AG04450 (cell line): ENCODE measurements around the gene SMPD3. TPM values are rescaled to one million over a fixed set of nuclear protein-coding genes. Genes with fewer than 3 reads are reported as not detected.

Source experiments
- CTCF ChIA-PET: fragments of 300-600, 350-600 bp; formaldehyde crosslinking; extraction: SDS; loops from one replicate; lab custom pipeline; 2022; ENCODE audit warnings: antibody characterized with exemption, inconsistent platforms; lab: Charles Lee
- POLR2A ChIA-PET: fragments of 350-600 bp; formaldehyde crosslinking; extraction: SDS; loops from one replicate; lab custom pipeline; 2021; ENCODE audit warnings: antibody characterized with exemption, inconsistent platforms; lab: Yijun Ruan, JAX
- DNase-seq: peaks from one replicate; pipeline ENCODE4 v3.0.0-alpha.2; 2011; ENCODE audit warnings: low read depth, low spot score
- H3K27ac ChIP-seq: one replicate; pipeline ENCODE4 v1.5.1; 2012; ENCODE audit warnings: low read depth, low read length, control low read depth
- H3K27me3 ChIP-seq: one replicate; pipeline ENCODE4 v1.6.0; 2012; ENCODE audit warnings: low read length; ENCODE audit not compliant: control insufficient read depth, insufficient read depth
- H3K4me3 ChIP-seq: 2 replicates; pipeline ENCODE4 v1.5.1; 2011; ENCODE audit warnings: mild to moderate bottlenecking, low read depth, low read length, control low read depth
- H3K9me3 ChIP-seq: 2 replicates; pipeline ENCODE4 v1.5.1; 2012; ENCODE audit warnings: low read length; ENCODE audit not compliant: control insufficient read depth, insufficient read depth
- polyA plus RNA-seq: library from polyadenylated mRNA; depleted of rRNA; stranded (reverse); fragments of >200 nt; gene quantifications from 2 replicates; pipeline ENCODE4 v1.2.3, GENCODE V29; 2011
- TF ChIP-seq, protein P1 (sequence below): IDR thresholded peaks from 2 replicates; pipeline ENCODE4 v1.5.1; 2011; ENCODE audit warnings: low read depth, low read length, control low read depth, inconsistent platforms

The SMPD3 gene
- polyA plus RNA-seq, 1 experiment: not detected

DNA sequence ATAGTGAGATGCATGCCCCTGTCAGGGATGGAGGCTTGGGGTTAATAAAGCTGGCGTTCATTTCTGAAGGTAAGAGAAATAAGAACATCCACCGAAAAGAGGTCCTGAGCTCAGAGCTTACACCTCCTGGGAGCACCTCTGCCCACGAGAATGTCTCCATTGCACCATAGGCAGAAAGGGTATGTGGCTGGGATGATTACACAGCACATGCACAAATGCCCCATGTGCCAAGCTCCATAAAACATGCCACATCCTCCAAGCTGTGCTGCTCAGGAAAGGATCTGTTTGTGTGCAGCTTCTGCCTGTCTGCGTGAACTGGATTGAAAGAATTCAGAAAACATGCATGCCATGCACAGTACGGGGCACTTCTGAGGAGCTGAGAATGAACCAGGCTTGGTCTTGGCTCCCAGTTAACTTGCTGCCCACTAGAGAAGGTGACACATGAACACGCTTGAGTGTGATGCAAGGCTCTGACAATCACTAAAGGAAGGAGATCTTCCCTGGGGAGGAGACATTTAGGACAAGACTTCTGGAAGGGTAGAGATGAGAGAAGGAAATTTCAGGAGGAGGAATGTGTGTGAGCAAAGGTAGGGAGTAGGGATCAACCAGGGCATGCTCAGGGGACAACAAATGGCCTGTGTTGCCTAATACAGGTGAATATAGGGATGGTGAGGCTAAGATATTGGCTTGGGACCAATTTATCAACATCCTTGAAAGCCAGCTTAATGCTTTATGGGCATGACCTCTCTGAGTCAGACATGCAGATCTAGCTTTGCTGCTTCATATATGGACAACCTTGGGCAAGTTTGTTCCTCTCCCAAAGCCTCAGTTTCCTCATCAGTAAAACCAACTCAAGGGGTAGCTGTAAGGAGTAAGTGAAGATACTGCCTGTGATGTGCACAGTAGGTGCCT, 32.0 kb upstream of the SMPD3 start:
- Histone ChIP-seq H3K27me3 (peaks cover 4% of the 10 kb centered on the region), H3K9me3 (no peaks in the 10 kb centered on the region), H3K4me3 (no peak overlapping the region), H3K27ac (no peak overlapping the region)
- TF ChIP-seq, protein P1, sequence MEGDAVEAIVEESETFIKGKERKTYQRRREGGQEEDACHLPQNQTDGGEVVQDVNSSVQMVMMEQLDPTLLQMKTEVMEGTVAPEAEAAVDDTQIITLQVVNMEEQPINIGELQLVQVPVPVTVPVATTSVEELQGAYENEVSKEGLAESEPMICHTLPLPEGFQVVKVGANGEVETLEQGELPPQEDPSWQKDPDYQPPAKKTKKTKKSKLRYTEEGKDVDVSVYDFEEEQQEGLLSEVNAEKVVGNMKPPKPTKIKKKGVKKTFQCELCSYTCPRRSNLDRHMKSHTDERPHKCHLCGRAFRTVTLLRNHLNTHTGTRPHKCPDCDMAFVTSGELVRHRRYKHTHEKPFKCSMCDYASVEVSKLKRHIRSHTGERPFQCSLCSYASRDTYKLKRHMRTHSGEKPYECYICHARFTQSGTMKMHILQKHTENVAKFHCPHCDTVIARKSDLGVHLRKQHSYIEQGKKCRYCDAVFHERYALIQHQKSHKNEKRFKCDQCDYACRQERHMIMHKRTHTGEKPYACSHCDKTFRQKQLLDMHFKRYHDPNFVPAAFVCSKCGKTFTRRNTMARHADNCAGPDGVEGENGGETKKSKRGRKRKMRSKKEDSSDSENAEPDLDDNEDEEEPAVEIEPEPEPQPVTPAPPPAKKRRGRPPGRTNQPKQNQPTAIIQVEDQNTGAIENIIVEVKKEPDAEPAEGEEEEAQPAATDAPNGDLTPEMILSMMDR: no peak
- ChIA-PET CTCF (interaction anchor here (1.6 kb wide), 1 partner anchor 30 kb away, joined by 5 read pairs; no protein-coding TSS in a partner anchor), POLR2A (no interaction called here)
- no peak for DNase-seq

DNA sequence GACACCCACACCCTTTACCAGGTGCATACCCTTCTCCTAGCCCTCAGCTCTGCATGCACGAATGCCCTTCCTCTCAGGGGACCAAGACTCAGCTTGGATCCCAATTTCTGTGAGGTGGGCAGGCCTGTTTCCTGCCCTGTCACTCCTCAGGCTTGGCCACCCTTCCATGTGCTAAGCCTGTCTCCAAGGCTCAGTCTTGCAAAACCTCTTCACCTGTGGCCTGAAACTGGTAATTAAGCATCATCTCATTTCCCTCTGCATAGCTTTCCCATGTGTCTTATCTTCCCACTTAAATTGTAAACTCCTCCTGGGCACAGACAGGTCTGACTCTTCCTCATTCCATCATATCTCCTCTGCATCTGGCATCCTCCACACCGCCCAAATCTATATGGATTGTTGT, 31.0 kb upstream of the SMPD3 start:
- H3K27ac ChIP-seq: no peak overlapping the region
- no peak overlapping the region for H3K4me3 ChIP-seq
- POLR2A ChIA-PET: no interaction called here
- TF ChIP-seq, protein P1: no peak
- H3K9me3 ChIP-seq: no peaks in the 10 kb centered on the region
- no peak for DNase-seq
- CTCF ChIA-PET: interaction anchor here (1.6 kb wide), 1 partner anchor 31 kb away, joined by 5 read pairs; no protein-coding TSS in a partner anchor
- no peaks in the 10 kb centered on the region for H3K27me3 ChIP-seq

DNA sequence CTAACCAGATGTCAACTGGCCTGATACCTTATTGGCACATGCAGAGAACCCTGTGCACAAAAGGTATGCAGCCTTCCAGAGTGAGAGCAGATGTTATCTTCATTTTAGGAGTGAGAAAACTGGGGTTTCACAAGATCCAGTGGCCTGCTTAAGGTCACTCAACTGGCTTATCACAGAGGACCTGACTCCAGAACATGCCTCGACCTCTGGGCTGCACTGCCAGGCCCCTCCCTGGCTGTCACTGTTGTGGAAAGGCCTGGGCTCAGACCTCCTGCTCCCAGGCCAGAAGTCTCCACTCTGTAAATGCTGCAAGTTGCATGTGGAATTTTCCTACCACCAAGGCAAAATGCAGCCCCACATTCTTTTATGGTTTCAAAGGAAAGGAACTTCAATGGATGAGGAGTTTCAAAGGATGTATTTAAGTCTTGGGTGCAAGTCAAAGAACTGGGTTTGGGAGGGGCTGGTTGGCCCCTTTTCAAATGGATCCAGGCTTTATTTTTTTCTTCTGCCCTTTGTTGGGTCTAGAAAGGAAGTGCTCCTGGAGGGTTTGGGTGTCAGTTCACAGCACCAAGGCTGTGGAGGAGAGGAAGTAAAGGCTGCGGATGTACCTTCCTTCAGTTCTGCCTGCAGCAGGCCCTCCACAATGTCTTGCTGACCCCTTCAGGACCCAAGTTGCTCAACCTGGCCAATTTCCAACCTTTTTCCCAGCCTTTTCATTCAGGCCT, 30.4 kb upstream of the SMPD3 start:
- Histone ChIP-seq H3K27me3 (no peaks in the 10 kb centered on the region), H3K27ac (no peak overlapping the region), H3K9me3 (no peaks in the 10 kb centered on the region), H3K4me3 (no peak overlapping the region)
- TF ChIP-seq, protein P1: no peak
- DNase-seq: no peak
- ChIA-PET POLR2A (no interaction called here), CTCF (no interaction called here)

DNA sequence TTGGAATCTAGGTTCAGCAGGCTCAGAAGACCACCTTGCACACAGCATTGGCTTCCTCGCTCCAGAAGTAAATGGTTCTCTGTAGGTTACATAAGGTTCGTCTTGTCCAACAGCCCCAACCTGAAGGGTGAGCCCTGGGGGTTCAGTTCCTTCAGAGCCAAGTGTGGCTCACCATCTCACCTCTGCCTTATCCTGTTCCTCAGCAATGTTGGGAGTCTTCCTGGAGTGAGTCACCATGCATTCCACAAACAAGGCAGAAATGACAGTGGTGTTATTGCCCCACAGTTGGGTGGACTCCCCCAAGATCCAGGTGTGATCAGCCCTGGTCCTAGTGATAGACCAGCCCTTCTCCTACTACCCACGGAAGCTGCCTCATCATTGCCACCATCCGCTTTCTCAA, 26.8 kb upstream of the SMPD3 start:
- CTCF ChIA-PET: no interaction called here
- no peak overlapping the region for H3K4me3 ChIP-seq

More for the DNA sequence above, 26.8 kb upstream of the SMPD3 start:
- POLR2A ChIA-PET: no interaction called here
- TF ChIP-seq, protein P1: no peak
- peaks cover 12% of the 10 kb centered on the region for H3K27me3 ChIP-seq
- DNase-seq: no peak
- no peaks in the 10 kb centered on the region for H3K9me3 ChIP-seq
- no peak overlapping the region for H3K27ac ChIP-seq
